ENCODE measurements around the gene OR51B5. TPM values are rescaled to one million over a fixed set of nuclear protein-coding genes. Genes with fewer than 3 reads are reported as not detected.
"Not testable (repeated sequence)": the region's sequence is repeated elsewhere in the genome, so short reads cannot be mapped to it uniquely, and the experiment has no call there.

OR51B5 gene
- polyA plus RNA-seq, 1 donor (not counting 4 experiments of a cell fraction or from before 2014, with no cell fraction given), result not detected

DNA sequence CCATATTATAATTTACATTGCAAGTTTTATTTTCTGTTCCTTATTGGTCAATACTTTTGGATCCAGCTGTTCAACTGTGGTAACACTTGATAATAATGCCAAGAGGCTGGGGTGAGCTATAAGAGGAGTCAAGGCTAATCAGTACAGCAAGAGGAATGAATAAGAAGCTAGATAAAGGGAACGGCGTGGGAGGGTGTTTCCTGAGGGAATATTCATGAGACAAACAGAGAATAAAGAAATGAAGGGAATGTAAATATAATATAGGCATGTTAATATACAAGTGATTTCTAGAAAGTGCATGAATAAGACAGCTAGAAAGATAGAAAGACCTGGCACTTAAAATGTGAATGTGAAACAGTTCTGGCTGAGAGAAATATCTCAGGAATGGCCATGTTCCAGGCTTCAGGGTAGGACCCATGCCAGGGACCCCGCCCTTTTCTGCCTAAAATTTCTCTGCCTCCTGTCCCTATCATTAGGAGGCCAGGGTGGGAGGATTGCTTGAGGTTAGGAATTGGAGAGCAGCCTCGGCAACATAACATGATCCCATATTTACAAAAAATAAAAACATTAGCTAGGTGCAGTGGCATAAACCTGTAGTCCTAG lies 45.5 kb downstream of the OR51B5 start:
- Histone ChIP-seq H3K36me3 (ENCODE audit: control insufficient read depth in 2 of 2, extremely low read depth in 1 of 2, insufficient read depth in 2 of 2, low read length in 2 of 2) (no peaks in the 10 kb centered on the region), H3K27me3 (ENCODE audit: control insufficient read depth, extremely low read depth, insufficient read depth, low read length) (no peaks in the 10 kb centered on the region), H2AFZ (ENCODE audit: control insufficient read depth, low read length) (no peak overlapping the region), H3K9me3 (ENCODE audit: control insufficient read depth, low read depth, low read length) (no peaks in the 10 kb centered on the region), H3K4me1 (ENCODE audit: control insufficient read depth, extremely low read depth, insufficient read depth, low read length) (no peaks in the 10 kb centered on the region), H3K9ac (ENCODE audit: control insufficient read depth, extremely low read depth, insufficient read depth, low read length) (no peak overlapping the region), H4K20me1 (ENCODE audit: control insufficient read depth, extremely low read depth, insufficient read depth, low read length) (no peaks in the 10 kb centered on the region), H3K4me2 (ENCODE audit: control insufficient read depth, extremely low read depth, insufficient read depth, low read depth, low read length) (no peak overlapping the region), H3K79me2 (ENCODE audit: control insufficient read depth, insufficient read depth, low read length) (no peaks in the 10 kb centered on the region), H3K27ac (ENCODE audit: control insufficient read depth, insufficient read depth, low read length) (no peak overlapping the region), H3K4me3 (ENCODE audit: control insufficient read depth in 2 of 3, extremely low read depth in 1 of 3, insufficient read depth in 2 of 3, low read depth in 1 of 3, low read length in 3 of 3) (no peak overlapping the region), H3K9me1 (ENCODE audit: control insufficient read depth, extremely low read depth, insufficient read depth, low read length) (no peaks in the 10 kb centered on the region)
- DNase-seq (ENCODE audit: low read depth, low spot score) (no peak), FAIRE-seq (no peak)
- no peak for TF ChIP-seq EZH2 (IDR thresholded peaks at IDR 0.05; ENCODE audit: low read length)
- TF ChIP-seq, protein P1, sequence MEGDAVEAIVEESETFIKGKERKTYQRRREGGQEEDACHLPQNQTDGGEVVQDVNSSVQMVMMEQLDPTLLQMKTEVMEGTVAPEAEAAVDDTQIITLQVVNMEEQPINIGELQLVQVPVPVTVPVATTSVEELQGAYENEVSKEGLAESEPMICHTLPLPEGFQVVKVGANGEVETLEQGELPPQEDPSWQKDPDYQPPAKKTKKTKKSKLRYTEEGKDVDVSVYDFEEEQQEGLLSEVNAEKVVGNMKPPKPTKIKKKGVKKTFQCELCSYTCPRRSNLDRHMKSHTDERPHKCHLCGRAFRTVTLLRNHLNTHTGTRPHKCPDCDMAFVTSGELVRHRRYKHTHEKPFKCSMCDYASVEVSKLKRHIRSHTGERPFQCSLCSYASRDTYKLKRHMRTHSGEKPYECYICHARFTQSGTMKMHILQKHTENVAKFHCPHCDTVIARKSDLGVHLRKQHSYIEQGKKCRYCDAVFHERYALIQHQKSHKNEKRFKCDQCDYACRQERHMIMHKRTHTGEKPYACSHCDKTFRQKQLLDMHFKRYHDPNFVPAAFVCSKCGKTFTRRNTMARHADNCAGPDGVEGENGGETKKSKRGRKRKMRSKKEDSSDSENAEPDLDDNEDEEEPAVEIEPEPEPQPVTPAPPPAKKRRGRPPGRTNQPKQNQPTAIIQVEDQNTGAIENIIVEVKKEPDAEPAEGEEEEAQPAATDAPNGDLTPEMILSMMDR (optimal IDR thresholded peaks at IDR 0.05 in 1 of 3, IDR thresholded peaks at IDR 0.05 in 1 of 3, conservative IDR thresholded peaks at IDR 0.05 in 1 of 3; ENCODE audit: extremely low read depth in 1 of 3, insufficient read depth in 2 of 3, low read length in 3 of 3), result no peak
- dilution Hi-C loops (cut with MboI; ENCODE audit: extremely low pct_ligation_motif_present, low sequenced_read_pairs), result no loop called here

DNA sequence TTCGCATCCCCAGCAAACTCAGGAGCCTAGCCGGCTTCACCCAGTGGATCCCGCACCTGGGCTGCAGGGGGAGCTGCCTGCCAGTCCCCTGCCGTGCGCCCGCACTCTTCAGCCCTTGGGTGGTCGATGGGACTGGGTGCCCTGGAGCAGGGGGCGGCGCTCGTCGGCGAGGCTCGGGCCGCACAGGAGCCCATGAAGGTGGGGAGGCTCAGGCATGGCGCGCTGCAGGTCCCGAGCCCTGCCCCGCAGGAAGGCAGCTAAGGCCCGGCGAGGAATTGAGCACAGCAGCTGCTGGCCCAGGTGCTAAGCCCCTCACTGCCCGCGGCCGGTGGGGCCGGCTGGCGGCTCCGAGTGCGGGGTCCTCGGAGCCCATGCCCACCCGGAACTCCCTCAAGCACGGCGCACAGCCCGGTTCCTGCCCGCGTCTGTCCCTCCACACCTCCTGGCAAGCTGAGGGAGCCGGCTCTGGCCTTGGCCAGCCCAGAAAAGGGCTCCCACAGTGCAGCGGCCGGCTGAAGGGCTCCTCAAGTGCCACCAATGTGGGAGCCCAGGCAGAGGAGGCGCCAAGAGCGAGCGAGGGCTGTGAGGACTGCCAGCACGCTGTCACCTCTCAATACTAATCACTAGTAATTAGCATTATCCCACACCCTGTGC lies 48.9 kb downstream of the OR51B5 start:
- H3K79me2 ChIP-seq (ENCODE audit: control insufficient read depth, insufficient read depth, low read length); H3K9ac ChIP-seq (ENCODE audit: control insufficient read depth, extremely low read depth, insufficient read depth, low read length); H3K4me1 ChIP-seq (ENCODE audit: control insufficient read depth, extremely low read depth, insufficient read depth, low read length); H3K36me3 ChIP-seq (ENCODE audit: control insufficient read depth in 2 of 2, extremely low read depth in 1 of 2, insufficient read depth in 2 of 2, low read length in 2 of 2); H2AFZ ChIP-seq (ENCODE audit: control insufficient read depth, low read length); H3K4me2 ChIP-seq (ENCODE audit: control insufficient read depth, extremely low read depth, insufficient read depth, low read depth, low read length); H3K27me3 ChIP-seq (ENCODE audit: control insufficient read depth, extremely low read depth, insufficient read depth, low read length); FAIRE-seq; H3K9me1 ChIP-seq (ENCODE audit: control insufficient read depth, extremely low read depth, insufficient read depth, low read length); DNase-seq (ENCODE audit: low read depth, low spot score); H3K4me3 ChIP-seq (ENCODE audit: control insufficient read depth in 2 of 3, extremely low read depth in 1 of 3, insufficient read depth in 2 of 3, low read depth in 1 of 3, low read length in 3 of 3); H4K20me1 ChIP-seq (ENCODE audit: control insufficient read depth, extremely low read depth, insufficient read depth, low read length); H3K9me3 ChIP-seq (ENCODE audit: control insufficient read depth, low read depth, low read length); dilution Hi-C loops (cut with MboI; ENCODE audit: extremely low pct_ligation_motif_present, low sequenced_read_pairs); H3K27ac ChIP-seq (ENCODE audit: control insufficient read depth, insufficient read depth, low read length): not testable (repeated sequence)
